Ovary (tissue), 3 donors: Measurements from ENCODE around the gene PRKD2.

Experiments
- CTCF ChIP-seq, 3 donors: fragments of 450-650 bp in 2 of 3; fragments of 200-600 bp in 1 of 3; IDR thresholded peaks; one replicate each; pipeline versions ENCODE4 v1.5.1 to v1.8.0; 2016 to 2022; ENCODE audit warnings: antibody characterized with exemption in 3 of 3, mild to moderate bottlenecking in 1 of 3
- EP300 ChIP-seq: sonication (generic); formaldehyde crosslinking; IDR thresholded peaks from one replicate; pipeline ENCODE4 v1.6.1; 2017; ENCODE audit warnings: antibody characterized with exemption
- POLR2A ChIP-seq: fragments of 450-650 bp; IDR thresholded peaks from one replicate; pipeline ENCODE4 v1.6.1; 2017; ENCODE audit warnings: antibody characterized with exemption, mild to moderate bottlenecking, moderate library complexity
- donor health status: DM: no; HTN: no; CAD: no.

- TF ChIP-seq CTCF (IDR thresholded peaks at IDR 0.05) = no peak
- no peak for TF ChIP-seq POLR2A
- TF ChIP-seq EP300 = no peak
These were observed 36.7 kb upstream of the PRKD2 start for GRCh38 chr19:46753420-46754155.
